Mesendoderm (in vitro differentiated cells): ENCODE results near the gene LZTR1.

Experiments
- DNase-seq: peaks from one replicate; pipeline ENCODE4 v3.0.0; 2013
- H2AK5ac ChIP-seq: 2 replicates; pipeline ENCODE4 v1.6.1; 2013; ENCODE audit warnings: low read length, inconsistent platforms
- H2BK120ac ChIP-seq: 2 replicates; pipeline ENCODE4 v1.6.1; 2013; ENCODE audit warnings: low read depth, mild to moderate bottlenecking, low read length, moderate library complexity, mixed read lengths
- H2BK15ac ChIP-seq: replicated peaks from 2 replicates; pipeline ENCODE4 v1.6.1; 2013; ENCODE audit warnings: low read depth, mild to moderate bottlenecking, moderate library complexity
- H2BK5ac ChIP-seq: 2 replicates; pipeline ENCODE4 v1.6.1; 2013; ENCODE audit warnings: low read length, inconsistent platforms
- H3K18ac ChIP-seq: 2 replicates; pipeline ENCODE4 v1.6.1; 2013; ENCODE audit warnings: mild to moderate bottlenecking, low read length, mixed read lengths
- H3K23ac ChIP-seq: one replicate; pipeline ENCODE4 v1.6.1; 2013; ENCODE audit warnings: low read length
- H3K27ac ChIP-seq: 2 replicates; pipeline ENCODE4 v1.5.1; 2013; ENCODE audit warnings: low read depth, mild to moderate bottlenecking, inconsistent platforms, low read length, moderate library complexity
- H3K27me3 ChIP-seq: 2 replicates; pipeline ENCODE4 v1.6.1; 2013; ENCODE audit warnings: low read length, control low read depth, mild to moderate bottlenecking, inconsistent platforms; ENCODE audit not compliant: insufficient read depth, poor library complexity
- H3K36me3 ChIP-seq: 2 replicates; pipeline ENCODE4 v1.6.1; 2013; ENCODE audit warnings: low read length, inconsistent platforms; ENCODE audit not compliant: control insufficient read depth, insufficient read depth
- H3K4ac ChIP-seq: one replicate; pipeline ENCODE4 v1.6.1; 2013; ENCODE audit warnings: low read depth, mild to moderate bottlenecking, low read length, moderate library complexity
- H3K4me1 ChIP-seq: 2 replicates; pipeline ENCODE4 v1.6.1; 2013; ENCODE audit warnings: low read depth, low read length, inconsistent platforms; ENCODE audit not compliant: control insufficient read depth
- H3K4me2 ChIP-seq: 2 replicates; pipeline ENCODE4 v1.6.1; 2013; ENCODE audit warnings: low read length
- H3K4me3 ChIP-seq: 2 replicates; pipeline ENCODE4 v1.5.1; 2013; ENCODE audit warnings: mild to moderate bottlenecking, low read length
- H3K56ac ChIP-seq: one replicate; pipeline ENCODE4 v1.6.1; 2013; ENCODE audit warnings: low read length
- H3K79me1 ChIP-seq: 2 replicates; pipeline ENCODE4 v1.6.1; 2013; ENCODE audit warnings: low read length, inconsistent platforms
- H3K79me2 ChIP-seq: 2 replicates; pipeline ENCODE4 v1.6.1; 2013; ENCODE audit warnings: mild to moderate bottlenecking, low read length; ENCODE audit not compliant: control insufficient read depth, insufficient read depth
- H3K9ac ChIP-seq: 2 replicates; pipeline ENCODE4 v1.6.1; 2013; ENCODE audit warnings: low read length, inconsistent platforms
- H4K5ac ChIP-seq: one replicate; pipeline ENCODE4 v1.6.1; 2013; ENCODE audit warnings: low read length
- H4K8ac ChIP-seq: one replicate; pipeline ENCODE4 v1.6.1; 2013; ENCODE audit warnings: low read depth, mild to moderate bottlenecking, control low read depth, low read length, moderate library complexity
- WGBS: extraction: QIAGEN DNeasy Blood & Tissue Kit; methylation state at CpG from one replicate; pipeline ENCODE4 v1.1.7; 2013; ENCODE audit warnings: low lambda C conversion rate, missing lambda C conversion rate; ENCODE audit not compliant: insufficient coverage; ENCODE audit errors: extremely low coverage; 5-methylcytosine and 5-hydroxymethylcytosine counted together

The LZTR1 gene

GRCh38 chr22:20948450-20948849, 33.6 kb upstream of the LZTR1 start:
- H3K4ac ChIP-seq, result no peak overlapping the region
- peaks cover 57% of the 10 kb centered on the region for H3K79me2 ChIP-seq
- no peak overlapping the region for H3K27ac ChIP-seq
- no peak overlapping the region for H3K18ac ChIP-seq
- no peak overlapping the region for H3K23ac ChIP-seq
- no peaks in the 10 kb centered on the region for H3K27me3 ChIP-seq
- WGBS, result no CpG with 5 or more reads among the region's 5 CpGs
- H2BK120ac ChIP-seq, result no peak overlapping the region
- H3K4me3 ChIP-seq, result no peak overlapping the region
- H3K4me2 ChIP-seq, result no peak overlapping the region
- H3K36me3 ChIP-seq, result peaks cover 6% of the 10 kb centered on the region
- no peak overlapping the region for H4K8ac ChIP-seq
- H3K4me1 ChIP-seq, result no peaks in the 10 kb centered on the region
- no peak overlapping the region for H2BK5ac ChIP-seq
- no peak overlapping the region for H2BK15ac ChIP-seq
- H3K79me1 ChIP-seq, result peaks cover 20% of the 10 kb centered on the region
- H2AK5ac ChIP-seq, result no peak overlapping the region
- no peak overlapping the region for H3K56ac ChIP-seq
- no peak for DNase-seq
- no peak overlapping the region for H3K9ac ChIP-seq
- no peak overlapping the region for H4K5ac ChIP-seq

- no peaks in the 10 kb centered on the region for H3K4me1 ChIP-seq
- peaks cover 52% of the 10 kb centered on the region for H3K79me2 ChIP-seq
- DNase-seq, result no peak
- H2AK5ac ChIP-seq, result no peak overlapping the region
- no peak overlapping the region for H3K56ac ChIP-seq
- no peak overlapping the region for H3K27ac ChIP-seq
- no peak overlapping the region for H3K4me3 ChIP-seq
- peaks cover 22% of the 10 kb centered on the region for H3K79me1 ChIP-seq
- H3K27me3 ChIP-seq, result no peaks in the 10 kb centered on the region
- no peak overlapping the region for H3K4me2 ChIP-seq
- H3K9ac ChIP-seq, result no peak overlapping the region
- H2BK5ac ChIP-seq, result no peak overlapping the region
- no peak overlapping the region for H3K4ac ChIP-seq
- peaks cover 6% of the 10 kb centered on the region for H3K36me3 ChIP-seq
- no peak overlapping the region for H3K23ac ChIP-seq
- H4K5ac ChIP-seq, result no peak overlapping the region
- H4K8ac ChIP-seq, result no peak overlapping the region
- no peak overlapping the region for H3K18ac ChIP-seq
- no peak overlapping the region for H2BK120ac ChIP-seq
- H2BK15ac ChIP-seq, result no peak overlapping the region
- WGBS, result no CpG with 5 or more reads among the region's 5 CpGs
Observed at GRCh38 chr22:20948989-20949388, 33.1 kb upstream of the LZTR1 start.

GRCh38 chr22:20949698-20950183, 32.4 kb upstream of the LZTR1 start:
- Histone ChIP-seq H3K4me1 (no peaks in the 10 kb centered on the region), H3K27me3 (no peaks in the 10 kb centered on the region), H3K36me3 (peaks cover 6% of the 10 kb centered on the region), H3K18ac (no peak overlapping the region), H3K9ac (no peak overlapping the region), H3K23ac (no peak overlapping the region), H3K27ac (no peak overlapping the region), H3K79me1 (peaks cover 22% of the 10 kb centered on the region), H3K4me3 (no peak overlapping the region), H2BK15ac (no peak overlapping the region), H3K79me2 (peaks cover 46% of the 10 kb centered on the region), H2BK5ac (no peak overlapping the region), H4K8ac (no peak overlapping the region), H3K56ac (no peak overlapping the region), H3K4me2 (no peak overlapping the region), H4K5ac (no peak overlapping the region), H2BK120ac (no peak overlapping the region), H3K4ac (no peak overlapping the region), H2AK5ac (no peak overlapping the region)
- DNase-seq, result no peak
- no CpG with 5 or more reads among the region's 13 CpGs for WGBS

GRCh38 chr22:20951151-20951931, 30.8 kb upstream of the LZTR1 start:
- WGBS, result no CpG with 5 or more reads among the region's 10 CpGs
- no peak overlapping the region for H3K27ac ChIP-seq
- no peak overlapping the region for H3K56ac ChIP-seq

GRCh38 chr22:20951932-20952380, 30.1 kb upstream of the LZTR1 start:
- H3K9ac ChIP-seq, result no peak overlapping the region
- DNase-seq, result no peak
- no peaks in the 10 kb centered on the region for H3K27me3 ChIP-seq
- H2AK5ac ChIP-seq, result no peak overlapping the region
- H3K79me1 ChIP-seq, result peaks cover 16% of the 10 kb centered on the region
- H3K36me3 ChIP-seq, result peaks cover 6% of the 10 kb centered on the region
- H4K8ac ChIP-seq, result no peak overlapping the region
- H3K56ac ChIP-seq, result no peak overlapping the region
- H3K18ac ChIP-seq, result no peak overlapping the region
- H3K4me1 ChIP-seq, result peaks cover 2% of the 10 kb centered on the region
- no peak overlapping the region for H4K5ac ChIP-seq
- no peak overlapping the region for H3K23ac ChIP-seq
- no CpG with 5 or more reads among the region's 8 CpGs for WGBS
- H3K4me3 ChIP-seq, result no peak overlapping the region
- peaks cover 25% of the 10 kb centered on the region for H3K79me2 ChIP-seq
- no peak overlapping the region for H2BK15ac ChIP-seq
- H3K4me2 ChIP-seq, result no peak overlapping the region
- no peak overlapping the region for H2BK5ac ChIP-seq
- no peak overlapping the region for H2BK120ac ChIP-seq
- no peak overlapping the region for H3K27ac ChIP-seq
- H3K4ac ChIP-seq, result no peak overlapping the region

More at GRCh38 chr22:20951151-20951931, 30.8 kb upstream of the LZTR1 start:
- H4K5ac ChIP-seq, result no peak overlapping the region
- no peak overlapping the region for H3K4me2 ChIP-seq
- H2BK120ac ChIP-seq, result no peak overlapping the region
- no peak overlapping the region for H2BK5ac ChIP-seq
- peaks cover 6% of the 10 kb centered on the region for H3K36me3 ChIP-seq
- H3K79me2 ChIP-seq, result peaks cover 31% of the 10 kb centered on the region
- peaks cover 20% of the 10 kb centered on the region for H3K79me1 ChIP-seq
- H2BK15ac ChIP-seq, result no peak overlapping the region
- no peak overlapping the region for H3K18ac ChIP-seq
- no peak overlapping the region for H3K4me3 ChIP-seq
- no peaks in the 10 kb centered on the region for H3K27me3 ChIP-seq
- no peak overlapping the region for H4K8ac ChIP-seq
- H3K4ac ChIP-seq, result no peak overlapping the region
- H3K23ac ChIP-seq, result no peak overlapping the region
- no peak overlapping the region for H3K9ac ChIP-seq
- no peak for DNase-seq
- H3K4me1 ChIP-seq, result peaks cover 2% of the 10 kb centered on the region
- H2AK5ac ChIP-seq, result no peak overlapping the region
